Pancreas (tissue), 10 donors: ENCODE results near the gene RER1. TPM values are rescaled to one million over a fixed set of nuclear protein-coding genes. Genes with fewer than 3 reads are reported as not detected.

Experiments
- ATAC-seq, 4 donors: fragments of 200-7000 bp; cut with Tn5 transposase; one replicate each; pipeline versions ENCODE4 v1.8.0 to v1.9.1; 2020; ENCODE audit warnings: mild to moderate bottlenecking in 4 of 4, moderate library complexity in 4 of 4
- DNase-seq, 6 donors: peaks; one replicate each; pipeline ENCODE4 v3.0.0-alpha.2; 2020
- FAIRE-seq: peaks from 2 replicates; lab custom pipeline; 2012; peaks lifted over from hg19 to GRCh38; lab: Jason Lieb, UNC
- H3K27ac ChIP-seq, 4 donors: fragments of 200-600 bp; sonication (generic); 1 replicate in 3 of 4; 2 replicates in 1 of 4; pipeline versions ENCODE4 v1.5.0 to v1.8.0; 2020
- H3K27me3 ChIP-seq, 4 donors: fragments of 200-600 bp; one replicate each; pipeline ENCODE4 v1.8.0; 2021
- H3K36me3 ChIP-seq, 3 donors: fragments of 200-600 bp; sonication (generic) in 1 of 3; one replicate each; pipeline versions ENCODE4 v1.5.0 to v1.8.0; 2020 to 2021
- H3K4me1 ChIP-seq, 3 donors: fragments of 200-600 bp; one replicate each; pipeline ENCODE4 v1.8.0; 2021
- H3K4me3 ChIP-seq, 4 donors: fragments of 200-600 bp; sonication (generic) in 2 of 4; one replicate each; pipeline versions ENCODE4 v1.5.0 to v1.8.0; 2020 to 2021
- H3K9me3 ChIP-seq, 4 donors: fragments of 200-600 bp; one replicate each; pipeline ENCODE4 v1.8.0; 2021
- WGBS, 2 donors: extraction: QIAGEN DNeasy Blood & Tissue Kit; methylation state at CpG; one replicate each; pipeline ENCODE4 v1.1.7; 2013; 5-methylcytosine and 5-hydroxymethylcytosine counted together
- intact Hi-C, 3 donors: fragments of 100-400 bp; cut with DNase I; formaldehyde crosslinking; loops; one replicate each; pipeline versions ENCODE4 v1.11.1 to v1.14.2; 2022
- polyA plus RNA-seq, 2 donors: library from polyadenylated mRNA; stranded (reverse); fragments of 200-250 nt; gene quantifications; one replicate each; pipeline ENCODE4 v1.2.3, GENCODE V29; 2013
- total RNA-seq, 6 donors: library from RNA; stranded (reverse); fragmentation: NEBNext Ultra II Directional in 4 of 6; extraction: Animal tissue kit (Norgen Biotek cat#: 25700) in 4 of 6; gene quantifications; one replicate each; pipeline versions ENCODE4 v1.2.1 to v1.2.4, GENCODE V29; 2021 to 2023
- TF ChIP-seq, protein P1 (sequence below), 4 donors: fragments of 200-600 bp; sonication (generic) in 3 of 4; IDR thresholded peaks; one replicate each; pipeline versions ENCODE4 v1.5.0 to v1.8.0; 2021; ENCODE audit warnings: antibody characterized with exemption in 4 of 4
- donor health status: healthy with polysubstance abuse.
- donor health status: DM: no; HTN: no; CAD: no; lungs with moderate emphysema.
- donor health status: DM: no; HTN: no; CAD: no.
- donor health status: control.
- donor health status: control.
- donor health status: Bipolar disorder and iron deficiency.
- donor health status: DM: yes; HTN: yes; CAD: no.
- donor health status: DM: no; HTN: no; CAD: no.
- donor health status: DM: no; HTN: no; CAD: no.
- donor health status: DM: yes; HTN: yes; CAD: no.

Gene RER1
- total and polyA plus RNA-seq, 8 donors, result 54.8 to 84.2 (median 70.6) TPM

DNA sequence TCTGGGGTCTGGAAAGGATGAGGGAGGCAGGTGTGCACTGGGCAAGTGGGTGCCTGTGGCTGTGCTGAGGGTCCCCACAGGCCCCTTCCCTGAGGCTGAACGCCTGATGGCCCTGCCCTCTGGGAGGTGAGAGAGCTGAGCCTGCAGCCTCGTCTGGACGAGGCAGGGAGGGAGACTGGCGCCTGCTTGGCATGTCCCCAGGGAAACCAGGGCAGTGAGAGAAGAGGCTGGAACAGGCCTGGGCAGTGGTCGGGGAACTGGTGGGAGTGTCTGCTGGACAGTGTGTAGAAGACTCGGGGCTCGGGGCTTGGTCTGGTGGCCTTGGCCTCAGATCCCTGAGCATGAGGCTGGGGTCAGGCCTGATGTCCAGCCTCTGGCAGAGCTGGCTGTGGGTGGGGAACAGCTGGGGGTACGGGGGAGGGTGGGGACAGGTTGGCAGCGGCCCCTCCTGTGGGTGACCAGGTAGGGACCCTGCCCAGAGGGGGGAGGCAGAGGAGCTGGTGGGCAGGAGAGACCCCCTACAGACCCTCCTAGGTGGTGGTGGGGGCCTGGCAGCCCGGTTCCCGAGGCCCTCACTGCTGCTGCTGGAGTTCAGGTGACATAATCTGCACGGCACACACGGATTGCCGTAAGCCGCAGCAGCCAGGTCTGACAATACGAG is 53.7 kb downstream of the RER1 start:
- ATAC-seq (peak in 2 of 4 donors; percentile 35 to 40), FAIRE-seq (no peak), DNase-seq (no peak)
- 27 to 37% methylated on average over 13 to 16 of the region's 16 CpGs for WGBS, 2 donors
- Histone ChIP-seq H3K27me3 (peaks cover 0 to 7% (median 0%) of the 10 kb centered on the region in 4 donors), H3K27ac (no peak overlapping the region), H3K4me3 (no peak overlapping the region), H3K9me3 (no peaks in the 10 kb centered on the region), H3K36me3 (no peaks in the 10 kb centered on the region), H3K4me1 (no peaks in the 10 kb centered on the region)
- intact Hi-C loops, result no loop called here
- TF ChIP-seq, protein P1, sequence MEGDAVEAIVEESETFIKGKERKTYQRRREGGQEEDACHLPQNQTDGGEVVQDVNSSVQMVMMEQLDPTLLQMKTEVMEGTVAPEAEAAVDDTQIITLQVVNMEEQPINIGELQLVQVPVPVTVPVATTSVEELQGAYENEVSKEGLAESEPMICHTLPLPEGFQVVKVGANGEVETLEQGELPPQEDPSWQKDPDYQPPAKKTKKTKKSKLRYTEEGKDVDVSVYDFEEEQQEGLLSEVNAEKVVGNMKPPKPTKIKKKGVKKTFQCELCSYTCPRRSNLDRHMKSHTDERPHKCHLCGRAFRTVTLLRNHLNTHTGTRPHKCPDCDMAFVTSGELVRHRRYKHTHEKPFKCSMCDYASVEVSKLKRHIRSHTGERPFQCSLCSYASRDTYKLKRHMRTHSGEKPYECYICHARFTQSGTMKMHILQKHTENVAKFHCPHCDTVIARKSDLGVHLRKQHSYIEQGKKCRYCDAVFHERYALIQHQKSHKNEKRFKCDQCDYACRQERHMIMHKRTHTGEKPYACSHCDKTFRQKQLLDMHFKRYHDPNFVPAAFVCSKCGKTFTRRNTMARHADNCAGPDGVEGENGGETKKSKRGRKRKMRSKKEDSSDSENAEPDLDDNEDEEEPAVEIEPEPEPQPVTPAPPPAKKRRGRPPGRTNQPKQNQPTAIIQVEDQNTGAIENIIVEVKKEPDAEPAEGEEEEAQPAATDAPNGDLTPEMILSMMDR (IDR thresholded peaks at IDR 0.05), result no peak

DNA sequence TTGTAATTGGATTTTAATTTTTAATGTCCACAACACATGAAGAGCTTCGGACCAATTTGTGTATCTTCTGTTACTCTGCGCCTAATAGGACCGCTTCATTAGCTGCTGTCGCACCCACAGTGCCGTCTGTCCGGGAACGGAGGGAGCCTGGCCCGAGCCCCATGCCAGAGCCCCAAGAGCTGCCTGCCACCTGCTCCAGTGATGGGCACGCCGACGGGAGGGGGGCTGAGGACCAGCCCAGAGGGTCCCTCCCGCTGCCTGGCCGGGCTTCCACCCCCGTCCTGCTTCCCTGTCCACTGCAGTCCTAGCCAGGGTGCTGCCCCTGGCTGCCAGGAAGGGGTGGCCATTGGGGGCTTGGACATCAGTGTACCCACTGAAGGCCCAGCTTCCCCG is 54.2 kb downstream of the RER1 start:
- WGBS, 2 donors, result 41 to 51% methylated on average over 15 of the region's 15 CpGs
- DNase-seq, result no peak

DNA sequence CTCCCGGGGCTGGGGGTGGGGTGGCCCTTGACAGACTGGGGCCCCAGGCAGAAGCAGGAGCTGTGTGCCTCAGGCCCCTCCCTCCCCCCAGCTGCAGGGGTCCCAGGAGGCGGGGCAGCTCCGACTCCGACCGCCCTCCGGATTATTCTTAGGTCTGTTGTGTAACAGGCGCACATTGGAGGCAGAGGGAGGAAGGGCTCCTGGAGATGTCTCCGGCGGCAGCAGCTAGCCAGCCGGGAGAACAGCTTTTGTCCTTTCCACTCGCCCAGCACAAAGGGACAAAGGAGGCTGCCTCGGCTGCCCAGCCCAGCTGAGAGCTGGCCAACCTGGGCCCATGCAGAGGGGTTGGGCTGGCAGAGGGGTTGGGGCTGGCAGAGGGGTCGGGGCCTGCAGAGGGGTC is 54.8 kb downstream of the RER1 start:
- DNase-seq (no peak), ATAC-seq (no peak), FAIRE-seq (no peak)
- H3K36me3 ChIP-seq, result no peaks in the 10 kb centered on the region
- peaks cover 0 to 7% (median 0%) of the 10 kb centered on the region in 4 donors for H3K27me3 ChIP-seq
- intact Hi-C loops, result no loop called here
- H3K4me3 ChIP-seq, result no peak overlapping the region
- H3K4me1 ChIP-seq, result no peaks in the 10 kb centered on the region
- WGBS, 2 donors, result 13 to 20% methylated on average over 13 of the region's 13 CpGs
- TF ChIP-seq, protein P1 (IDR thresholded peaks at IDR 0.05), result no peak
- no peaks in the 10 kb centered on the region for H3K9me3 ChIP-seq
- H3K27ac ChIP-seq, result no peak overlapping the region

More for the DNA sequence above, 54.2 kb downstream of the RER1 start:
- Histone ChIP-seq H3K27ac (no peak overlapping the region), H3K27me3 (peaks cover 0 to 7% (median 0%) of the 10 kb centered on the region in 4 donors), H3K4me1 (no peaks in the 10 kb centered on the region), H3K9me3 (no peaks in the 10 kb centered on the region), H3K4me3 (no peak overlapping the region), H3K36me3 (no peaks in the 10 kb centered on the region)
- FAIRE-seq, result no peak
- intact Hi-C loops, result no loop called here
- TF ChIP-seq, protein P1 (IDR thresholded peaks at IDR 0.05), result no peak
- peak in 2 of 4 donors; percentile 26 to 35 for ATAC-seq

DNA sequence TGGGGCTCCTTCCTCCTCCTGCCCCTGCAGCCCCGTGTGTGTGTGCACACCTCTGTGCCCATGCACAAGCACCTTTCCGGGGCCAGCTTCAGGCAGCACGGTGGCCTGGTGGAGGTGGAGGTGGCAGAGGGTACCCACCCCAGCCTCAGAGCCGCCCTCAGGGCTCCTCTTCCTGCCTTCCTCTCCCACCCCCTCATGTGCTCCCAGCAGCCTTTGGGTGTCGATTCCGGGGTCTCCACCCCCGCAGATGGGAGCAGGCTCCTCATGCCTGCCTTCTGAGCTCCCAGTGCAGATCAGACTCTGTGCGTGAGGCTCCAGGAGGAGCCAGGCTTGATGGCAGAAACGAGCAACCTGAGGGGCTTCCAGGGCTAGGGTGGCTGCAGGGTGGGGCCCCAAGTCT is 55.2 kb downstream of the RER1 start:
- Histone ChIP-seq H3K27ac (no peak overlapping the region), H3K9me3 (no peaks in the 10 kb centered on the region), H3K4me3 (no peak overlapping the region), H3K27me3 (peaks cover 0 to 7% (median 0%) of the 10 kb centered on the region in 4 donors), H3K4me1 (no peaks in the 10 kb centered on the region), H3K36me3 (no peaks in the 10 kb centered on the region)
- ATAC-seq (no peak), FAIRE-seq (no peak), DNase-seq (no peak)
- intact Hi-C loops, result no loop called here
- TF ChIP-seq, protein P1 (IDR thresholded peaks at IDR 0.05), result no peak
- WGBS, 2 donors, result 24 to 37% methylated on average over 8 to 9 of the region's 9 CpGs
